ENCODE measurements around the gene GAGE13.
"Not testable (repeated sequence)": the region's sequence is repeated elsewhere in the genome, so short reads cannot be mapped to it uniquely, and the experiment has no call there.

Gene GAGE13

GRCh38 chrX:49341449-49341848 is 10.1 kb downstream of the GAGE13 start:
- DNase-seq = peak; percentile 47
- not testable (repeated sequence) for H3K36me3 ChIP-seq; H3K27me3 ChIP-seq; H3K4me1 ChIP-seq; H3K9me3 ChIP-seq; H3K4me3 ChIP-seq (ENCODE audit: low read depth, low read length)

GRCh38 chrX:49344496-49345175 is 13.3 kb downstream of the GAGE13 start:
- not testable (repeated sequence) for DNase-seq

DNA sequence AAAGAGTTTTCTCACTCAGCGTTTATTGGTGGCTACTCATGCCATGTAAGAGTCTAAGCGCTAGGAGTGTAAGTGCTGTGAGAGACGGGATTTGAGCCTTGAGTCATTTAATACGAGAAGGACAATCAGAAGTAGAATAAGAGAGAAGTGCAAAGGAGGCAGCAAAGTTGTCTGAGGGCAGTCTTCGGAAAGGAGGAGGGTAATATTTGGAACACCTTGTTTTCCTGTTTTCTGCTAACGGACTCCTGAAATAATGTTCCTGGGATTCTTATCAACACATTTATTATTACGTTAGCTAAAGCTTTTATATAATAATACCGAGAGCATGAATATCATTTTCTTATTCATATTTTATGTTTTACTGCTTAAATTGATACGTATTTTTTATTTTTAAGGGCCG is 14.0 kb downstream of the GAGE13 start:
- not testable (repeated sequence) for H3K4me3 ChIP-seq (ENCODE audit: low read depth, low read length); DNase-seq; H3K4me1 ChIP-seq; H3K27me3 ChIP-seq; H3K9me3 ChIP-seq; H3K36me3 ChIP-seq

More at GRCh38 chrX:49344496-49345175, 13.3 kb downstream of the GAGE13 start:
- H3K36me3 ChIP-seq; H3K4me1 ChIP-seq; H3K27me3 ChIP-seq; H3K4me3 ChIP-seq (ENCODE audit: low read depth, low read length); H3K9me3 ChIP-seq: not testable (repeated sequence)

- H3K4me1 ChIP-seq; H3K27me3 ChIP-seq; H3K4me3 ChIP-seq (ENCODE audit: low read depth, low read length); H3K9me3 ChIP-seq; DNase-seq; H3K36me3 ChIP-seq: not testable (repeated sequence)
Measured at GRCh38 chrX:49346150-49346549, 14.8 kb downstream of the GAGE13 start.
